HG03342 (cell line): ENCODE measurements around the gene LAMTOR4.
"Not testable (repeated sequence)": the region's sequence is repeated elsewhere in the genome, so short reads cannot be mapped to it uniquely, and the experiment has no call there.

Source experiments
- ATAC-seq: cut with Tn5 transposase; IDR thresholded peaks from one replicate; pipeline ENCODE4 v1.9.1; 2021; ENCODE audit warnings: mild to moderate bottlenecking, moderate library complexity; ENCODE audit not compliant: unreplicated experiment

LAMTOR4 gene

DNA sequence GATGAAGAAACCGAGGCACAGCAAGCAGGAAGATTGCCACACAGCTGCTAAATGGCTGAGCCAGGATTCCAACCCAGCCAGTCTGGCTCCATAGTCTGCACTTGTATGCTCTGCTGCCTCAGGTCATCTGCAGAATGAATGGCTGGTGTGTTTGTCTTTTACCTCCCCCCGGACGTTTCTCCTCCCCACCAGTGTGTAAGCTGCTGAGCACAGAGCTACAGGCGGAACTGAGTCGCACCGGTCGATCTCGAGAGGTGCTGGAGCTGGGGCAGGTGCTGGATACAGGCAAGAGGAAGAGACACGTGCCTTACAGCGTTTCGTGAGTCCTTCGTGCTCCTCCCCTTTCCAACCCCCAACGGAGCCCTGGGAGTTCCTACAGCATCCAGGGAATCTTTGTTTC lies 26.7 kb upstream of the LAMTOR4 start:
- no peak for ATAC-seq

DNA sequence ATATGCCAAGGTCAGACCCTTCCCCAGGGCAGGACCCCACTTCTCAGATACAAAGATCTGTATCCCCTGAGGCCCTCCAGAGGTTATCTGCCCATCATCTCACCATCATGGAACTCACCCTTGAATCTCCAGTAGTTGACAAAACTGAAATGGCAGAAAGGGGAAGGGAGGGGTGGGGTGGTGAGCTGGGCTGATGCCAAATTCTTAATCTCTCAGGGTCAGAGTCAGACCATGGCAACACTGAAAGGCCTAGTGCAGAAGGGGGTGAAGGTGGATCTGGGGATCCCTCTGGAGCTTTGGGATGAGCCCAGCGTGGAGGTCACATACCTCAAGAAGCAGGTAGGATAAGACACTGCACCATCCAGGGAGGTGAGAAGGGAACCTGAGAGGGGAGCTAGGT lies 26.1 kb upstream of the LAMTOR4 start:
- ATAC-seq, result no peak

DNA sequence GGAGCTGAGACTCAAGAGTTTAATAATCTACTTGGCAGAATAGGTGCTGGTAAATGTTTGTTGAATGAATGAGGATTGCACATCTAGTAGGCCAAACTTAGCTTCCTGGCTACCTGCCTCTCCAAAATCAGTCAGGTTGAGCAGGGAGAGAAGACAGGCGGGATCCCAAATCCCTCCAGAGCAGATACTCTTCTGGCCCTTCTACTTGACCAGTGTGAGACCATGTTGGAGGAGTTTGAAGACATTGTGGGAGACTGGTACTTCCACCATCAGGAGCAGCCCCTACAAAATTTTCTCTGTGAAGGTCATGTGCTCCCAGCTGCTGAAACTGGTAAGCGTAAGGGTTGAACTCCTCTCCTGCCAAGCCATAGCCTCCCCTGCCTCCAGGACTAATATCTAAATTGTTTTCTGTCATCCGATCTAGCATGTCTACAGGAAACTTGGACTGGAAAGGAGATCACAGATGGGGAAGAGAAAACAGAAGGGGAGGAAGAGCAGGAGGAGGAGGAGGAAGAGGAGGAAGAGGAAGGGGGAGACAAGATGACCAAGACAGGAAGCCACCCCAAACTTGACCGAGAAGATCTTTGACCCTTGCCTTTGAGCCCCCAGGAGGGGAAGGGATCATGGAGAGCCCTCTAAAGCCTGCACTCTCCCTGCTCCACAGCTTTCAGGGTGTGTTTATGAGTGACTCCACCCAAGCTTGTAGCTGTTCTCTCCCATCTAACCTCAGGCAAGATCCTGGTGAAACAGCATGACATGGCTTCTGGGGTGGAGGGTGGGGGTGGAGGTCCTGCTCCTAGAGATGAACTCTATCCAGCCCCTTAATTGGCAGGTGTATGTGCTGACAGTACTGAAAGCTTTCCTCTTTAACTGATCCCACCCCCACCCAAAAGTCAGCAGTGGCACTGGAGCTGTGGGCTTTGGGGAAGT lies 24.2 kb upstream of the LAMTOR4 start:
- ATAC-seq, result no peak

DNA sequence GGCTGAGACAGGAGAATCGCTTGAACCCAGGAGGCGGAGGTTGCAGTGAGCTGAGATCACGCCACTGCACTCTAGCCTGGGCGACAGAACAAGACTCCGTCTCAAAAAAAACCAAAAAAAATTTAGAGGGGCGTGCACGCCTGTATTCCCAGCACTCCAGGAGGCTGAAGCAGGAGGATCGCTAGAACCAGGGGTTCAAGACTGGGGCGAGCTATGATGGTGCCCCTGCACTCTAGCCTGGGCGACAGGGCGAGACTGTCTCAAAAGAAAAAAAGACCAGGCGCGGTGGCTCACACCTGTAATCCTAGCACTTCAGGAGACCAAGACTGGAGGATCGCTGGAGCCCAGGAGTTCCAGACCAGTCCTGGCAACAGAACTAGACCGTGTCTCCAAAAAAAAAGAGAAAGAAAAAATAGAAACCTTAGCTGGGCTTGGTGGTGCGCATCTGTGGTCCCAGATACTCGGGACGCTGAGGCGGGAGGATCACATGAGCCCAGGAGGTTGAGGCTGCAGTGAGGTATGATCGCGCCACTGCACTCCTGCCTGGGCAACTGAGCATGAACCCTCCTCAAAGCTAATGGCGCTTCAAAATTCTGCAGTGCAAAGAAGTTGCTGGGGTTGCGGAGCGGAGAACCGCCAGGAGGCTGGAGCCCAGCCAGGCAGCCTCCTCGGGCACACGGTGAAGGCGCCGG lies 22.3 kb upstream of the LAMTOR4 start:
- ATAC-seq, result no peak

DNA sequence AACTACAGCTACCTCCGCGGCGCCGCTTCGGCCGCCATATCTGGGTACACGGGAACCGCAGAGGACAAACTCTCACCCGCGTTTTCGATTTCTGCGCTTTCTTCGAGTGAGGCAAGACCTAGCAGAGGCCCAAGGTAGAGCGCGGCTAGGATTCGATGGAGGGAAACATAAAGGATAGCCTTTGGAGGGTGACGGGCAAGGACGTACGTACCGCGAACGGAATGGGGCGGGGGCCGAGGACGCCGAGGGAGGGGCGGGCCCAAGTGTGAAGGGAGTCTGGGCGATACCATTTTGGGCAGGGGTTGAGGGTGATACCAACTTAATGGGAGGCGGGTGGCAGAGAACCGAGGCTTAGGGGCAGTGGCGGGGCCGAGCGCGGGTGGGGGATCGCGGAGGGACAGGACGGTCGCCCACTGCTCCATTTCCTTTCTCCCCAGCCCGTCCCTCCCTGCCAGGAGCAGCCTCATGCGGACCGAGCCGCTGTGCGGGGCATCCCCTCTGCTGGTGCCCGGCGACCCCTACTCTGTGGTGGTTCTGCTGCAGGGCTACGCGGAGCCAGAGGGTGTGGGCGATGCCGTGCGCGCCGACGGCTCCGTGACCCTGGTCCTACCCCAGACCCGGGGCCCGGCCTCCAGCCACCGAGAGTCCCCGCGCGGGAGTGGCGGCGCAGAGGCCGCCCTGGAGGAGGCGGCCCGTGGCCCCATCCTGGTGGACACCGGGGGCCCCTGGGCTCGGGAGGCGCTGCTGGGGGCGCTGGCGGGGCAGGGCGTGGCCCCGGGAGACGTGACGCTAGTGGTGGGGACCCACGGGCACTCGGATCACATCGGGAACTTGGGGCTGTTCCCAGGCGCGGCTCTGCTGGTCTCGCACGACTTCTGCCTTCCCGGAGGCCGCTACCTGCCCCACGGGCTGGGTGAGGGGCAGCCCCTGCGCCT lies 21.5 kb upstream of the LAMTOR4 start, which contains the start of gene MBLAC1:
MBLAC1 (plus strand) TSS at position 37 of the 935 bp plus-strand sequence; CDS start at position 466, 429 bp downstream.
- ATAC-seq, result peak; percentile 50

DNA sequence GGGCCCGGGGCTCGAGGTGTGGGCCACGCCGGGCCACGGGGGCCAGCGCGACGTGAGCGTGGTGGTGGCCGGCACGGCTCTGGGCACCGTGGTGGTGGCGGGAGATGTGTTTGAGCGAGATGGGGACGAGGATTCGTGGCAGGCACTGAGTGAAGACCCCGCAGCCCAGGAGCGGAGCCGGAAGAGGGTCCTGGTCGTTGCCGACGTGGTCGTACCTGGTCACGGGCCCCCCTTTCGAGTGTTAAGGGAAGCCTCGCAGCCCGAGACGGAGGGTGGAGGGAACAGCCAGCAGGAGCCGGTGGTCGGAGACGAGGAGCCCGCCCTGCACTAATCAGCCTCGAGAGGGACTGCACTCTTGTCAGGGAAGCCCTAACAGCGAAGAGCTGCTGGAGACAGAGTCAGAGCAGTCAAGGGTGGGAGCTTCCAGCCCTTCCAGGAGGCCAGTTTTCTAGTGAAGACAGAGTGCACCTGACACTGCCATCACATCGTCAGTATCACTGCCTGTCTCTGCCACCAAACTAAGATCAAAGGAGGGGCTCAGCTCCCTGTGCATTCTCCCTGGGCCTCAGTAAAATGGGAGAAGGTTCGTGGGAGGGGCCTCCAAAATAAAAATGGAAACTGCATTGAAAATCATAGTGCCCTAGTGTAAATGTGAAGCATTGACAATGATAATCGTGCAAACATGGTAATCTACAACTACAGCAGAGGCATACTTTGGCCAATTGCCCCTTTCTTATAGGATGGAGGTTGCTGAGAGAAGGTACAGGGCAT lies 20.7 kb upstream of the LAMTOR4 start:
- ATAC-seq, result no peak

DNA sequence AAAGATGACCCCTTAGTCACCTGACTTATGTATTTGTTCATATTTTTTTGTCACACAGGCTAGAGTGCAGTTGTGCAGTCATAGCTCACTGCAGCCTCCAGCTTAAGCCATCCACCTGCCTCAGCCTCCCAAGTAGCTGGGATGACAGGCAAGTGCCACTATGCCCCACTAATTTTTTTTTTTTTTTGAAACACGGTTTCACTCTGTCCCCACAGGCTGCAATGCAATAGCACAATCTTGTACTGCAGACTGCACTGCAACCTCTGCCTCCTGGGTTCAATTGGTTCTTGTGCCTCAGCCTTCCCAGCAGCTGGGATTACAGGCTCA lies 20.1 kb upstream of the LAMTOR4 start:
- ATAC-seq, result no peak

DNA sequence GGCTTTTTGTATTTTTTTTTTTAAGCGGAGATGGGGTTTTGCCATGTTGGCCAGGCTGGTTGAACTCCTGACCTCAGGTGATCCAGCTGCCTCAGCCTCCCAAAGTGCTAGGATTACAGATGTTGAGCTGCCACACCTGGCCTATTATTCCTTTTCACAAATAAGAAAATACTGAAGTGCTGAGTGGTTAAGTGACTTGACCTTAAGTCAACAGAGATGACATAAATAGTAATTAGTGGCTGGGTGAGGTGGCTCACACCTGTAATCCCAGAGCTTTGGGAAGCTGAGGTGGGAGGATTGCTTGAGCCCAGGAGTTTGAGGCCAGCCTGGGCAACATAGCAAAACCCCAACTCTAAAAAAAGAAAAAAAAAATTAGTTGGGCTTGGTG lies 18.5 kb upstream of the LAMTOR4 start:
- not testable (repeated sequence) for ATAC-seq

DNA sequence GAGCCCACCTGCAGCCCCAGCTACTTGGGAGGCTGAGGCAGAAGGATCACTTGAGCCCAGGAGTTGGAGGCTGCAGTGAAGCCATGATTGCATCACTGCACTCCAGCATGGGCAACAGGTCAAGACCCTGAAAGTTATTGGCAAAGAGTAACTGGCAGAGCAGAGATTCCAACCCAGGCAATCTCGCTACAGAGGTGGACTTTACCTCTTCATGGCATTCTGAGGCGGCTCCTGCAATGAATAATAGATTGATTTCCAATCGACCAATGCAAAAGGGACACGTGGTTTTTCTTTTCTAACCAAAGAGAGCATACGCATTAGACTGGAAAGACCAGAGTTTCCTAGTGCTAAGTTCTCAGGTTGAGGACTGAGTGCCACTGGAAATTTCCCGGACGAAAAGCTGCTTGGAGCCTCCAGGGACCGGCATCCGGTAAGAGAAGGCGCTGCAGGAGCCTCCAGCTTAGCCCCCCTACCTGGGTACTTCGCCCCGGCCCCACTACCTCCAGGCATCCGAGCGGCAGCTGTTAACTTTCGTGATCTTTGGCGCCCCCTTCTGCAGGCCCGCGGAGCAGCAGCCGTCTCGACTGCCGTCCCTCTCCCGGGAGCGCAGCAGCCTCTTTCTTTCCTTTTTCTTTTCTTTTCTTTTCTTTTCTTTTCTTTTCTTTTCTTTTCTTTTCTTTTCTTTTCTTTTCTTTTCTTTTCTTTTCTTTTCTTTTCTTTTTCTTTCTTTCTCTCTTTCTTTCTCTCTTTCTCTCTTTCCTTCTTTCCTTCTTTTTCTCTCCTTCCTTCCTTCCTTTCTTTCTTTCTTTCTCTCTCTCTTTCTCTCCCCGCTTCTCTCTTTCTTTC lies 17.9 kb upstream of the LAMTOR4 start:
- no peak for ATAC-seq

DNA sequence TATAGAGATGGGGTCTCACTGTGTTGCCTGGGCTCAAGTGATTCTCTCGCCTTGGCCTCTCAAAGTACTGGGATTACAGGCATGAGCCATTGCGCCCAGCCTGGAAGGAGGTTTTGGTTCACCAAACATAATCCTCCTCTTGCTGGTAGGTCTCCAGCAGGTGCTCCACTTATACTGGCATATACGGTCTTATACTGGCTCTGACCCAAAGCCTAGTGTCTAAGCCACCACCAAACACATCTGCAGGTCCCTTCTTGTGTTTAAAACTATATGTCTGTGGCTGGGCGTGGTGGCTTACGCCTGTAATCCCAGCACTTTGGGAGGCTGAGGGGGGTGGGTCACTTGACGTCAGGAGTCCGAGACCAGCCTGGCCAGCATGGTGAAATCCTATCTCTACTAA lies 16.6 kb upstream of the LAMTOR4 start:
- ATAC-seq, result no peak

DNA sequence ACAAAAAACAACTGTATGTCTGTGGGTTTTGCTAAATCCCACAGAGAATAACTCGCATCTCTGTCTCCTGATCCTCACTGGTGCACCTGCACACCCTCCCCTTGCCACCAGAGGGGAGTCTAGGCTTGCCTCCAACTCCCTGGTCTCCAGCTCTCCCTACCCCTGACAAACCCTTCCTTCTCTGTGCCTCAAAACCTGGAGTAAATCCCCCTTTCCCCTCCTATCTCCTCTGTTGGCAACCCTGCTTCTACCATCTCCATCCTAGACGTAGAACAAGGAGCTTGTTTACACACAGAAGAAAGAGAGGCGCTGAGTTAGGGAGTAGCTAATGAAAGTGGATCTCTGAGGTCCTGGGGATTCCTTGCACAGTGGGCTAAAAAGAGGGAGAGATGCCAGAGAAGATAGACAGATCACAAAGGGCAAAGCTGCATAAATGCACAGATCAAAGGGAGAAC lies 16.0 kb upstream of the LAMTOR4 start:
- ATAC-seq, result peak; percentile 54

DNA sequence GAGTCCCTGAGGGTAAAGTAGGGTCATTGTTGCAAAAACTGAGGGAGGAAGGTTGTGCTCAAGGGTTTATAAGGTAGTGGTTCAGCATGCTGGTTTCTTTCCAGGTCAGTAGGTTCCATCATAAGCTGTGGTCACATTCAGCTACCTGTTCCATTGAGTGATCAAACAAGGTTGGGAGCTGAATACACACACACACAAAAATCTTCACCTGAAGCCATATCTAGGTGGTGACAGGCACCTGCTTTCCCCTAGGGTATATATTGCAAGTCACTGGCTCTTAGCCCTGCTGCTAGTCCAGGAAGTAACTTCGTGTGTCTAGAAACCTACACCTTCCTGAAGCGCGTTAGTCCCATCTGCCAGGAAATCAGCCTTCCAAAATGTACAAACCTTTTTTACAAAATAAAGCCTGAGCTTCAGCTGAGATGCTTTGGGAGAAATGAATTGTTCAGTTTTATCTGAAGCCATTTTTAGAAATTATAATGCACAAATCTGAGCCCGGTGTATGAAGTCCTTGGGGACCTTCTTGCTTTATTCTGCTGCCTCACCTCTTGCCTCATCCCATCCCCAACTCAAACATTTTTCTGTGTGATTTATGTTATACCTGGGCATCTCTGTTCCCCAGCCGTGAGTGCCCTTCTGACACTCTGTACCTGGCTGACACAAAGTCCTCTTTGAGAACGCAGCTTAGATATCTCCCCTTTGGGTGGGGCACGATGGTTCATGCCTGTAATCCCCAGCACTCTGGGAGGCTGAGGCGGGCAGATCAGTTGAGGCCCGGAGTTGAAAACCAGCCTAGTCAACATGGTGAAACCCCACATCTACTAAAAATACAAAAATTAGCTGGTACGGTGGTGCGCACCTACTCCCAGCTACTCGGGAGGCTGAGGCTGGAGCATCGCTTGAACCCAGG lies 10.6 kb upstream of the LAMTOR4 start:
- ATAC-seq, result no peak

DNA sequence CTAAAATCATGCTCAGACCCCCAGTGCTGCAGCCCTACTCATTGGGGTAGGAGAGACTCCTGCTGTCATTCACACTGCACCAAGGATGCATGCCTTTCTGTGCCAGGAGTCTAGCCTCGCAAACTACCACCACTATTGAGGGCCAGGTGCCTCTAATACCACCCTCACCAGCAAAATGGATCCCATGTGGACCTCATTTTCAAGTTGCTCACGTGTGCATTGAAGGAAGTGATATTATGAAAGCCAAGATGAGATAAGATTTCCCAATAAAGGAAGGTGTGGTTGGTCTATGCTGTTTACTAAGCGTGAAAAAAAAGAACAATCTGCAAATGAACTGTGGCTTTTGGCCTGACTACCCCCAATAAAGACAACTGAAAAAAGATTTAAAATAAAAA lies 7.2 kb upstream of the LAMTOR4 start:
- no peak for ATAC-seq

DNA sequence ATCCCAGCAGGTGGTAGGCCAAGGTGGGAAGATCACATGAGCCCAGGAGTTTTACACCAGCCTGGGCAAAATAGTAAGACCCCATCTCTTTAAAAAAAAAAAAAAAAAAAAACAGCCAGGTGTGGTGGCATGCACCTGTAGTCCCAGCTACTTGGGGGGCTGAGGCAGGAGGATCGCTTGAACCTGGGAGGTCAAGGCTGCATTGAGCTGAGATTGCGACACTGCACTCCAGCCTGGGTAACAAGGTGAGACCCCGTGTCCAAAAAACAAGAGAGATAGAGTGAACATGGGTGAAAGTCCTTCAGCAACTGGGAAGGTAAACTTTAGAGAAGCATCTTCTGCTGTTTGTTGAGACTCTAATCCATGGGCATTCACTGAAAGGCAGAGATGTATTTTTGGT lies 6.3 kb upstream of the LAMTOR4 start:
- ATAC-seq, result no peak

DNA sequence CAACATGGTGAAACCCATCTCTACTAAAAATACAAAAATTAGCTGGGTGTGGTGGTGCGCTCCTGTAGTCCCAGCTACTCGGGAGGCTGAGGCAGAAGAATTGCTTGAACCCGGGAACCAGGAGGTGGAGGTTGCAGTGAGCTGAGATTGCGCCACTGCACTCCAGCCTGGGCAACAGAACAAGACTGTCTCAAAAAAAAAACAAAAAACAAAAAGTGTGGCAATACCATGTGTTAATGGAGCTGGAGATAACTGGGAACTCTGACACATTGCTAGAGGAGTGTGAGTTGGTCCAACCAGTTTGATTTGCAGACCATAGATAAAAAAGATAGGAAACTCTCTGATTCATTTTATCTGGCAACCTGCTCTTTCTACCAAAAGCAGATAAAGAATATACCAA lies 2.4 kb upstream of the LAMTOR4 start:
- not testable (repeated sequence) for ATAC-seq

DNA sequence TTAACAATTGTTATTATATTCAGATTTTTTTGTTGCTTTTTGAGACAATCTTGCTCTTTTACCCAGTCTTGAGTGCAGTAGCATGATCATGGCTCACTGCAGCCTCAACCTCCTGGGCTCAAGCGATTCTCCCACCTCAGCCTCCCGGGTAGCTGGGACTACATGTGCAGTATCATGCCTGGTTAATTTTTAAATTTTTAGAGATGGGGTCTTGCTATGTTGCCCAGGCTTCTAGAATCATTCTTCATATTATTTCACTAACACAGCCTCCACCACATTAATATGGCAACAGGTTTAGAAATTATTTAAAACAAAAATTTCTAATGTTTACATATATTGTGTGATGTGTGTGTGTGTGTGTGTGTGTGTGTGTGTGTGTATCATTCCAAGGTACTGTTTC lies 1.4 kb upstream of the LAMTOR4 start:
- ATAC-seq, result no peak

DNA sequence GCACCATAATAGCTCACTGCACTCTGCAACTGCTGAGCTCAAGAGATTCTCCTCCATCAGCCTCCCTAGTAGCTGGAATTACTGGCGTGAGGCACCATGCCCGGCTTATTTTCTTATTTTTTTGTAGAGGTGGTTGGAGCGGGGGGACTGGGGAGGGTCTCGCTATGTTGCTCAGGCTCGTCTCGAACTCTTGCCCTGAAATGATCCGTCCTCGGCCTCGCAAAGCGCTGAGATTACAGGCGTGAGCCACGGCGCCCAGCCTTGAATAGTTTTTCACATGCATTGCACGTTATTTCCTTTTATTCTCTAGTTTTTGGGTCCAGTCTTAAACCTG lies 526 bp upstream of the LAMTOR4 start:
- ATAC-seq, result no peak

DNA sequence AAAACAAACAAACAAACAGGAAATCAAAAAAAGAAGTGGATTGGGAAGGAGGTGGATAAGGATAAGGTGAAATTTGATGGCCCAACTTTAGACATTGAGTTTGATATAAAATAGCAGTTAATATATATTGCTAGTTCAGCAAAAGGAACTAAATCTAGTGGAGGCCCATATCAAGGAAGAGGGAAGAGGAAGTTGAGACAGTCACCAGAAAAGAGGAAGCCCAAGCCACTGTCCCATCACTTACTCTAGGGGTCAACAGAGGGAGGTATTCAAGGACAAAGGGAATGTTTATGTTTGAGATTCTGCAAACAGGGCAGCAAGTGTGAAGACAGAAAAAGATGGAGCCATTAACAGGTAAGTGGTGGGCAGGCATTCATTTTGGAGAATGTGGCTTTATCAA lies 3.7 kb downstream of the LAMTOR4 start:
- ATAC-seq, result no peak
